Endothelial cell of umbilical vein (primary cell): ENCODE measurements around the gene CORO2B. TPM values are rescaled to one million over a fixed set of nuclear protein-coding genes. Genes with fewer than 3 reads are reported as not detected.

ENCODE experiments used
- BruUV-seq: library from RNA; stranded (reverse); fragments of 400-500 nt; replicated peaks from 2 replicates; lab custom pipeline; 2021; lab: Mats Ljungman, UMichigan
- CTCF ChIA-PET: fragments of 300-600, 350-600 bp; sonication (Branson Sonifier 250); formaldehyde crosslinking; loops from one replicate; lab custom pipeline; 2021; ENCODE audit warnings: antibody characterized with exemption, inconsistent platforms; lab: Charles Lee
- POLR2A ChIA-PET: fragments of 300-600, 350-600 bp; sonication (Branson Sonifier 250); formaldehyde crosslinking; loops from one replicate; lab custom pipeline; 2021; ENCODE audit warnings: antibody characterized with exemption, inconsistent platforms; lab: Charles Lee
- DNase-seq: peaks from one replicate; pipeline ENCODE4 v3.0.0-alpha.2; 2011; ENCODE audit warnings: low read depth, low spot score
- FAIRE-seq: peaks from 2 replicates; lab custom pipeline; 2011; peaks lifted over from hg19 to GRCh38; lab: Jason Lieb, UNC
- H2AFZ ChIP-seq: 2 replicates; pipeline ENCODE4 v1.6.0; 2012; ENCODE audit warnings: low read depth, low read length, control low read depth, inconsistent platforms
- H3K27ac ChIP-seq: 2 replicates; pipeline ENCODE4 v1.5.1; 2011; ENCODE audit warnings: low read depth, mild to moderate bottlenecking, control low read depth, low read length, moderate library complexity; ENCODE audit not compliant: insufficient read depth
- H3K27me3 ChIP-seq, 2 experiments: 2 replicates each; pipeline versions ENCODE4 v1.6.0 to v1.6.1; 2011; ENCODE audit warnings: low read length in 2 of 2, mixed read lengths in 1 of 2; ENCODE audit not compliant: control insufficient read depth in 2 of 2, insufficient read depth in 2 of 2
- H3K36me3 ChIP-seq, 2 experiments: 2 replicates in 1 of 2; 3 replicates in 1 of 2; pipeline ENCODE4 v1.5.1; 2011; ENCODE audit warnings: low read length in 2 of 2, mild to moderate bottlenecking in 1 of 2, moderate library complexity in 1 of 2; ENCODE audit not compliant: control insufficient read depth in 2 of 2, insufficient read depth in 2 of 2; ENCODE audit errors: extremely low read depth in 1 of 2
- H3K4me1 ChIP-seq: 3 replicates; pipeline ENCODE4 v1.5.1; 2011; ENCODE audit warnings: mild to moderate bottlenecking, low read length; ENCODE audit not compliant: control insufficient read depth, insufficient read depth; ENCODE audit errors: extremely low read depth
- H3K4me2 ChIP-seq: 2 replicates; pipeline ENCODE4 v1.6.1; 2011; ENCODE audit warnings: low read length, control low read depth, mixed read lengths; ENCODE audit not compliant: insufficient read depth
- H3K4me3 ChIP-seq, 3 experiments: fragments of 200-600 bp in 1 of 3; sonication (generic), shearing (Covaris generic) in 1 of 3; replicated peaks in 1 of 3; 2 replicates each; pipeline ENCODE4 v1.5.1; 2011 to 2016; ENCODE audit warnings: control low read depth in 3 of 3, low read length in 3 of 3, mild to moderate bottlenecking in 2 of 3, inconsistent platforms in 1 of 3, low read depth in 1 of 3, moderate library complexity in 1 of 3; ENCODE audit not compliant: insufficient read depth in 1 of 3
- H3K79me2 ChIP-seq: 2 replicates; pipeline ENCODE4 v1.6.0; 2012; ENCODE audit warnings: low read length, inconsistent platforms; ENCODE audit not compliant: control insufficient read depth, insufficient read depth
- H3K9ac ChIP-seq: replicated peaks from 2 replicates; pipeline ENCODE3; 2011; ENCODE audit warnings: low read length, control low read depth; ENCODE audit not compliant: insufficient read depth; ENCODE audit errors: extremely low read depth
- H3K9me1 ChIP-seq: replicated peaks from 3 replicates; pipeline ENCODE4 v1.6.0; 2011; ENCODE audit warnings: mild to moderate bottlenecking, low read length; ENCODE audit not compliant: control insufficient read depth, insufficient read depth; ENCODE audit errors: extremely low read depth
- H3K9me3 ChIP-seq: replicated peaks from 2 replicates; pipeline ENCODE4 v1.5.1; 2012; ENCODE audit warnings: low read length, inconsistent platforms; ENCODE audit not compliant: control insufficient read depth, insufficient read depth
- H4K20me1 ChIP-seq: replicated peaks from 2 replicates; pipeline ENCODE3; 2011; ENCODE audit warnings: mild to moderate bottlenecking, low read length; ENCODE audit not compliant: control insufficient read depth, insufficient read depth; ENCODE audit errors: extremely low read depth
- CTCF ChIP-seq, 2 donors: IDR thresholded peaks; 1 replicate in 1 of 2; 2 replicates in 1 of 2; pipeline ENCODE4 v1.5.1; 2011; ENCODE audit warnings: low read length in 2 of 2, mild to moderate bottlenecking in 2 of 2, moderate library complexity in 2 of 2, control low read depth in 1 of 2, inconsistent platforms in 1 of 2, low read depth in 1 of 2; ENCODE audit not compliant: insufficient read depth in 1 of 2; ENCODE audit errors: extremely low read depth in 1 of 2
- EZH2 ChIP-seq: IDR thresholded peaks from 2 replicates; pipeline ENCODE4 v1.6.1; 2012; ENCODE audit warnings: borderline replicate concordance, low read depth, mild to moderate bottlenecking, moderate library complexity, low read length, inconsistent platforms; ENCODE audit not compliant: severe bottlenecking
- FOS ChIP-seq: IDR thresholded peaks from 2 replicates; pipeline ENCODE4 v1.6.1; 2011; ENCODE audit warnings: mild to moderate bottlenecking, low read length, moderate library complexity, borderline replicate concordance; ENCODE audit not compliant: insufficient read depth
- GATA2 ChIP-seq: IDR thresholded peaks from 2 replicates; pipeline ENCODE4 v1.7.0; 2011; ENCODE audit warnings: low read depth, mild to moderate bottlenecking, moderate library complexity, mixed read lengths, low read length; ENCODE audit not compliant: insufficient read length, insufficient read depth
- JUN ChIP-seq: IDR thresholded peaks from 2 replicates; pipeline ENCODE4 v1.6.1; 2011; ENCODE audit warnings: borderline replicate concordance, low read depth; ENCODE audit not compliant: insufficient read length, insufficient read depth
- MAX ChIP-seq: IDR thresholded peaks from 2 replicates; pipeline ENCODE4 v1.6.1; 2011; ENCODE audit not compliant: insufficient read depth, insufficient read length
- MYC ChIP-seq: IDR thresholded peaks from one replicate; pipeline ENCODE4 v1.6.1; 2011; ENCODE audit warnings: mild to moderate bottlenecking, low read depth, low read length
- POLR2A ChIP-seq: IDR thresholded peaks from 2 replicates; pipeline ENCODE4 v1.6.1; 2012; ENCODE audit warnings: low read depth, mild to moderate bottlenecking, control low read depth, low read length
- POLR2AphosphoS5 ChIP-seq: IDR thresholded peaks from 2 replicates; pipeline ENCODE4 v1.6.1; 2012; ENCODE audit warnings: low read depth, mild to moderate bottlenecking, control low read depth, low read length, moderate library complexity; ENCODE audit not compliant: insufficient read depth
- dilution Hi-C: fragments of 300-500 bp; cut with MboI; formaldehyde crosslinking; loops from one replicate; pipeline ENCODE4 v1.15.0; 2019; ENCODE audit warnings: low sequenced_read_pairs; ENCODE audit not compliant: extremely low pct_ligation_motif_present
- intact Hi-C: fragments of 100-400 bp; cut with micrococcal nuclease; formaldehyde crosslinking; loops from one replicate; pipeline ENCODE4 v1.10.0; 2022
- polyA plus RNA-seq, 4 experiments: library from polyadenylated mRNA; depleted of rRNA in 3 of 4; stranded (reverse) in 3 of 4; unstranded in 1 of 4; fragments of >200 nt; gene quantifications; 2 replicates each; pipeline versions ENCODE4 v1.2.1 to v1.2.3, GENCODE V29; 2011 to 2012; ENCODE audit warnings: missing spikeins in 1 of 4
- total RNA-seq: library from RNA; stranded (reverse); gene quantifications from 2 replicates; pipeline ENCODE4 v1.2.3, GENCODE V29; 2021

The CORO2B gene
- total and polyA plus RNA-seq, 2 donors (not counting 3 experiments of a cell fraction or from before 2014, with no cell fraction given): 2.4 to 3.7 TPM

- no peaks in the 10 kb centered on the region for H3K27me3 ChIP-seq
- no TSS peak for BruUV-seq
- H3K9me1 ChIP-seq: no peaks in the 10 kb centered on the region
- no peaks in the 10 kb centered on the region for H3K36me3 ChIP-seq
- H3K4me3 ChIP-seq: no peak overlapping the region
- H4K20me1 ChIP-seq: no peaks in the 10 kb centered on the region
- no peak for TF ChIP-seq EZH2
- no peak overlapping the region for H2AFZ ChIP-seq
- H3K4me2 ChIP-seq: no peak overlapping the region
- DNase-seq (no peak), FAIRE-seq (no peak)
- POLR2A ChIA-PET: interaction anchor here (0.5 kb wide), 1 partner anchor 18 kb away, joined by 6 read pairs; no protein-coding TSS in a partner anchor
- no peak overlapping the region for H3K9ac ChIP-seq
- CTCF ChIA-PET: interaction anchor here (1.0 to 1.6 kb wide), 8 partner anchors 52 to 419 kb away, joined by 3 to 6 read pairs (median 4); no protein-coding TSS in a partner anchor
- intact Hi-C loops (no loop called here), dilution Hi-C loops (no loop called here)
- no peaks in the 10 kb centered on the region for H3K9me3 ChIP-seq
- no peak overlapping the region for H3K27ac ChIP-seq
- peaks cover 2% of the 10 kb centered on the region for H3K4me1 ChIP-seq
- H3K79me2 ChIP-seq: no peaks in the 10 kb centered on the region
These were observed 146.9 kb downstream of the CORO2B start for GRCh38 chr15:68725736-68726135.

DNA sequence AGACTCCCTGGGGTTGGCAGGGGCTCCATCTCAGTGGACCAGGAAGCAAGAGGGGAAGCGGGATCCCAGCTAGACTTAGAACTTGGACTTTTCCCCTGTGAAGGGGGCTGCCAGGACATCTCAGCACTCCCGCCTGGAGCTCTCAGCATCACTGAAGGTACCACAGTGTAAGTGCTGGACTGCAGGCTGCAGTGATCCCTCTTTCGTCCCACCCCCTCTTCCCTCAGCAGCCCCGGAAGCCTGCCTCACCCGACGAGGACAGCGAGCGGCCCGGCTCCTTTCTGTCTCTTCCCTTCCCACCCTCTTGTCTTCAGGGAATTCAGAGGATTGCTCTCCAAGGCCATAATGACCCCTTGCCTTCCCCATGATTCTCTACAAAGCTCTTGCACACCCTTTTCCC lies 147.5 kb downstream of the CORO2B start:
- FAIRE-seq (no peak), DNase-seq (no peak)
- Histone ChIP-seq H3K4me3 (no peak overlapping the region), H3K9me1 (no peaks in the 10 kb centered on the region), H3K9ac (no peak overlapping the region), H3K36me3 (no peaks in the 10 kb centered on the region), H3K27me3 (no peaks in the 10 kb centered on the region), H3K79me2 (no peaks in the 10 kb centered on the region), H3K27ac (no peak overlapping the region), H3K4me2 (no peak overlapping the region), H3K4me1 (peaks cover 2% of the 10 kb centered on the region), H3K9me3 (no peaks in the 10 kb centered on the region), H2AFZ (no peak overlapping the region), H4K20me1 (no peaks in the 10 kb centered on the region)
- TF ChIP-seq GATA2 (no peak), JUN (no peak), CTCF (IDR thresholded peaks at IDR 0.05; ENCODE audit: extremely low read depth in 1 of 2, insufficient read depth in 1 of 2, low read depth in 1 of 2, low read length in 2 of 2) (no peak), EZH2 (no peak), POLR2A (no peak), POLR2AphosphoS5 (no peak), FOS (no peak), MYC (no peak), MAX (no peak)
- ChIA-PET POLR2A (interaction anchor here (0.5 kb wide), 1 partner anchor 18 kb away, joined by 6 read pairs; no protein-coding TSS in a partner anchor), CTCF (interaction anchor here (1.1 to 1.6 kb wide), 5 partner anchors 52 to 420 kb away, joined by 3 to 4 read pairs (median 3); no protein-coding TSS in a partner anchor)
- intact Hi-C loops (no loop called here), dilution Hi-C loops (no loop called here)
- no TSS peak for BruUV-seq
